CD4-positive, CD25-positive, alpha-beta regulatory T cell (primary cell): Measurements from ENCODE around the gene ALDH1A2. TPM values are rescaled to one million over a fixed set of nuclear protein-coding genes. Genes with fewer than 3 reads are reported as not detected.

ENCODE experiments used
- ATAC-seq, 2 donors: fragments of 150-1000 bp; cut with Tn5 transposase; one replicate each; pipeline ENCODE4 v1.10.0; 2021; ENCODE audit warnings: low read depth in 2 of 2, moderate number of reproducible peaks in 2 of 2, moderate library complexity in 1 of 2
- DNase-seq, 3 donors: peaks; one replicate each; pipeline versions ENCODE4 v3.0.0 to v3.0.0-alpha.2; 2012 to 2022; ENCODE audit warnings: mixed read lengths in 1 of 3
- H3K27ac ChIP-seq: one replicate; pipeline ENCODE4 v1.7.0; 2013; ENCODE audit warnings: mild to moderate bottlenecking, low read length; ENCODE audit not compliant: insufficient read depth, poor library complexity, severe bottlenecking
- H3K27me3 ChIP-seq: one replicate; pipeline ENCODE4 v1.7.0; 2013; ENCODE audit warnings: low read length; ENCODE audit not compliant: control insufficient read depth, insufficient read depth
- H3K36me3 ChIP-seq: one replicate; pipeline ENCODE4 v1.7.0; 2013; ENCODE audit warnings: mild to moderate bottlenecking, low read length, moderate library complexity; ENCODE audit not compliant: control insufficient read depth, insufficient read depth
- H3K4me1 ChIP-seq: 2 replicates; pipeline ENCODE4 v1.7.0; 2013; ENCODE audit warnings: mild to moderate bottlenecking, low read length; ENCODE audit not compliant: insufficient read depth, control insufficient read depth, poor library complexity, severe bottlenecking
- H3K4me3 ChIP-seq: one replicate; pipeline ENCODE4 v1.7.0; 2013; ENCODE audit warnings: low read depth, mild to moderate bottlenecking, low read length, moderate library complexity
- H3K9me3 ChIP-seq, 2 experiments: 1 replicate in 1 of 2; 2 replicates in 1 of 2; pipeline ENCODE4 v1.7.0; 2013; ENCODE audit warnings: low read length in 2 of 2, mild to moderate bottlenecking in 1 of 2, moderate library complexity in 1 of 2; ENCODE audit not compliant: control insufficient read depth in 2 of 2
- H3K27ac Mint-ChIP-seq, 3 donors: one replicate each; pipeline ENCODE4 v1.8.0; 2020 to 2022; ENCODE audit warnings: mild to moderate bottlenecking in 3 of 3, mixed read lengths in 3 of 3, moderate library complexity in 2 of 3
- H3K27me3 Mint-ChIP-seq: one replicate; pipeline ENCODE4 v1.8.0; 2022; ENCODE audit warnings: mild to moderate bottlenecking, mixed read lengths
- H3K36me3 Mint-ChIP-seq: one replicate; pipeline ENCODE4 v1.8.0; 2020; ENCODE audit warnings: mixed read lengths
- H3K4me1 Mint-ChIP-seq, 4 donors: one replicate each; pipeline ENCODE4 v1.8.0; 2020 to 2022; ENCODE audit warnings: mixed read lengths in 4 of 4, mild to moderate bottlenecking in 1 of 4
- H3K4me3 Mint-ChIP-seq, 4 donors: one replicate each; pipeline ENCODE4 v1.8.0; 2020 to 2022; ENCODE audit warnings: mild to moderate bottlenecking in 4 of 4, mixed read lengths in 4 of 4, moderate library complexity in 3 of 4
- H3K9me3 Mint-ChIP-seq, 7 donors: one replicate each; pipeline ENCODE4 v1.8.0; 2020 to 2022; ENCODE audit warnings: mixed read lengths in 7 of 7, mild to moderate bottlenecking in 3 of 7, moderate library complexity in 2 of 7
- polyA plus RNA-seq, 4 donors: library from polyadenylated mRNA; unstranded; fragments of 300-500 nt; fragmentation: Illumina TruSeq; gene quantifications; one replicate each; pipeline ENCODE4 v1.2.3, GENCODE V29; 2021
- total RNA-seq: library from RNA; stranded (reverse); gene quantifications from one replicate; pipeline ENCODE4 v1.2.3, GENCODE V29; 2022

The ALDH1A2 gene
- total and polyA plus RNA-seq, 5 donors from 2014 or later = not detected

DNA sequence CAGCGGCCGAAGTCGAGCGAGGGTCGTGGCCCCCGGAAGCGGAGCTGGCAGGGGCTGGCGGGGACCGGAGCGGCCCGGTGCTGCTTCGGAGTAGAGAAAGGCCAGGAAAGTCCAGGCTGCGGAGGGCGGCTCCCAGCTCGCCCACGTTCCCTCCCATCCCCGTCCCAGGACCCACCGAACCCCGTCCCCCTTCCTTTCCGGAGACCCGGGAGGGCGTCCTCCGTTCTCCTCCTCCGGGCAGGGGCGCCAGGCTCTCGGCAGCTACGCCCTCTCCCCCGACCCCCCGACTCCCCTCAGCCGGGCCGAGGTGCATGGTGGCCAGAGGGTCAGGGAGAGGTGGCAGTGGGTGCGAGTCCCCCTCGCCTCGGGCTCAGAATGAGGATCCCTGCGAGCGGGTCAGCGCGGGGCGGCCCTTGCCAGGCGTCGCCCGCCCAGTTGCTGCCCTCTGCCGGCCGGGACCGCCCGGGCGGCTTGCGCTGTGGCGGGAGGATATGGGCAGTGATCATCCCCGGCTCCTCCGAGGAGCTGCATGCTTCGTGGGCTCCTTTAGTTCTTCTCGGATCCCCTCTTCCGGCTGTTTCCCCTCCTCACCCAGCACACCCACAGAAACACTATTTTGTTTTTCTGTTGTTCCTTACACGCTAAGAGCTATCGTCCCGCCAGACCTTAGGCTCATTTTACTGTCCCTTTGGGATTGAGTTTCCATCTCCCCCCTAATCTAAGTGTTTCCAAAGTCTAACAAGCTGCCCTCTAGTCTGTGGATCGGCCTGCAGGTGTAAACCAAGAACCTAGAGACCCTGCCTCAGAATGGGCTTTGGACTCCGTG is 744 bp upstream of the ALDH1A2 start:
- Mint-ChIP-seq H3K36me3 (no peaks in the 10 kb centered on the region), H3K27ac (peak overlapping the region in 1 of 3 donors; percentile 20), H3K27me3 (peaks cover 53% of the 10 kb centered on the region), H3K9me3 (peaks cover 0 to 6% (median 0%) of the 10 kb centered on the region in 7 donors), H3K4me3 (peak overlapping the region; percentile 11 to 82 (median 74)), H3K4me1 (peaks cover 0 to 17% (median 9%) of the 10 kb centered on the region in 4 donors)
- no peaks in the 10 kb centered on the region for H3K9me3 ChIP-seq
- H3K27ac ChIP-seq = no peak overlapping the region
- ATAC-seq (peak; percentile 55 to 62), DNase-seq (peak in 2 of 3 donors; percentile 22 to 37)
- H3K4me1 ChIP-seq = peaks cover 14% of the 10 kb centered on the region
- H3K27me3 ChIP-seq = peaks cover 40% of the 10 kb centered on the region
- no peak overlapping the region for H3K4me3 ChIP-seq
- H3K36me3 ChIP-seq = no peaks in the 10 kb centered on the region

DNA sequence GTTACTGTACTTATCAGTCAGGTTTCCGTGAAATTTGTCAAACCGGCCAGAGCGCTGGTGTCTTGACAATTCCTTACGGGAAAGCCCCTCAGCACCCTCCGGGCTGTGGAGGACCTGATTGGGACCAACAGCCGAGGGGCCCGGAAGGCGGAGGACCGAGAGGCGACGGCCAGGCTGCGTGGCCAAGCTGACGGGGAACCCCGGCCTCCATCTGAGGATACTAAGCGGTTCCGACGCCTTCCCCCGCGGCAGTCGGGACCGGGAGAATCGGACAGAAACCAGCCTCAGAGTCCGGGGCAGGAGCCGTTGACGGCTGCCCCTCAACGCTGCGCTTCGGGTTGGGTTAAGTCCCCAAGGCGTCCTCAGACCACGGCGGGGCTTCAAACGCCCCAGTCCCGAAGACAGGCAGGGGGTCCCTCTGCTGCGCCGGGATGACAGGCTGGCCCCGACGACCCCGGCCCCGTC is 499 bp downstream of the ALDH1A2 start:
- H3K4me3 Mint-ChIP-seq = peak overlapping the region in 2 of 4 donors; percentile 46 to 62
- peaks cover 59% of the 10 kb centered on the region for H3K27me3 Mint-ChIP-seq
- H3K4me1 Mint-ChIP-seq = peaks cover 0 to 17% (median 9%) of the 10 kb centered on the region in 4 donors
- no peaks in the 10 kb centered on the region for H3K9me3 ChIP-seq
- DNase-seq (no peak), ATAC-seq (no peak)
- H3K4me3 ChIP-seq = no peak overlapping the region
- no peaks in the 10 kb centered on the region for H3K36me3 ChIP-seq
- H3K36me3 Mint-ChIP-seq = no peaks in the 10 kb centered on the region
- peaks cover 44% of the 10 kb centered on the region for H3K27me3 ChIP-seq
- peaks cover 14% of the 10 kb centered on the region for H3K4me1 ChIP-seq
- H3K27ac Mint-ChIP-seq = no peak overlapping the region
- H3K9me3 Mint-ChIP-seq = peaks cover 0 to 6% (median 0%) of the 10 kb centered on the region in 7 donors
- no peak overlapping the region for H3K27ac ChIP-seq

DNA sequence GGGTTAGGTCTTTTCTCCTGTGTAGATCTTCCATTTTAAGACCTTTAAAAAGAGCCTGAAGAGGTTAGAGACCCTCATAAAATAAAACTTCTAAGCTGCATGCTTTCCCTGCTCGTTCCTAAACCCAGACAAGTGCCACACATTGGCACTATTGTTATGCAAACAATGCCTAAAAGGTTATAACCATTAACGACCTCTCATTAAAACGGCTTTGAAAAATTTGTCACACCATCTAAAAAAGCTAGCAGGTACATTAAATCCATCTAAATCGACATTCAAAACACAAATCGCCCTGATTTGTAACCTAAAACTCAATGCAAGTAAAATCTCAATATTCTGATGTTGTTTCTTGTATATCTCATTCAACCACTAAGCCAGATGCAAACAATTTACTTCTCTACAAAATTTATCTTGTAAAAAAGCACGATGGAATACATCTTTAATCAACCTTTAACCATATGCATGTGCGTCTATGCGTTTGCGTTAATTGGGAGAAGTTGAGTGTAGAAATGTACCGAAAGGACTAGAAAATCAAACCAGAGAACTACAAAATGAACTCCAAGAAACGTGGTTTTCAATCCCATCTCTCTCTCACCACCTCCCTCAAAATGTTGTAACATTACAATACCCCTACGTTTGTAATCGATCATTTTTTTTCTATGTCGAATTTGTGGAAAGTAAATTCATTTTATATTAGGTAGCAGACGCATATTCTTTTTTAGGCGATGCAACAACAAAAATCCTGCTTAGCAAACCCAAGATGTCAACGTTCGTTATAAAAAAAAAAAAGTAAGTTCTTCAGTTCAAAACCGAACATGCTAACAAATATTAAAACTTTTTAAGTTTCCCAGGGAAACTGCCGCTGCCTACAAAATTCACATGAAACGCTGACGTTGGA is 1.2 kb downstream of the ALDH1A2 start:
- no peak overlapping the region for H3K4me3 ChIP-seq
- H3K4me1 Mint-ChIP-seq = peaks cover 0 to 17% (median 9%) of the 10 kb centered on the region in 4 donors
- peaks cover 14% of the 10 kb centered on the region for H3K4me1 ChIP-seq
- H3K4me3 Mint-ChIP-seq = peak overlapping the region in 2 of 4 donors; percentile 46 to 62
- DNase-seq (no peak), ATAC-seq (no peak)
- no peak overlapping the region for H3K27ac ChIP-seq
- H3K9me3 ChIP-seq = no peaks in the 10 kb centered on the region
- H3K27me3 ChIP-seq = peaks cover 44% of the 10 kb centered on the region
- H3K27ac Mint-ChIP-seq = no peak overlapping the region
- peaks cover 61% of the 10 kb centered on the region for H3K27me3 Mint-ChIP-seq
- H3K36me3 ChIP-seq = no peaks in the 10 kb centered on the region
- H3K36me3 Mint-ChIP-seq = no peaks in the 10 kb centered on the region
- H3K9me3 Mint-ChIP-seq = peaks cover 0 to 6% (median 0%) of the 10 kb centered on the region in 7 donors

DNA sequence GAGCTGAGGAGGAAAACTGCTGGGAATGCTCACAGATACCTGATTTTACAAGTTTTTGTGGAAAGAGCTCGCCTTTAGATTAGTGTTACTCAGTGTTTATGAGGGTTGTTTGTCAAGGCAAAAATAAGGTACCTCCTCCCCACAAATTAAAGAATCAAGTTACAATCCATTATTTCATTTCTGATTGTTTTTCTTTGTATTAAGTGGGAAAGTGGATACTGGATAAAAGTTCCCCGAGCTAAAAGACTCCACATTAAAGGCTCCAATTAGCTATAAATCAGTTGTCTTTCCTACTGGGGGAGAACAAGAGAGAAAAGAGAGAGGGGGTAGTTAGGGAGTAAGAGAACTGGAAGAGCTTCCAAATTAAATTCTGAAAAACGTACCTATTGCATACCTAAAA is 1.9 kb downstream of the ALDH1A2 start:
- Mint-ChIP-seq H3K36me3 (no peaks in the 10 kb centered on the region), H3K4me3 (peak overlapping the region in 1 of 4 donors; percentile 7), H3K27ac (no peak overlapping the region), H3K27me3 (peaks cover 61% of the 10 kb centered on the region), H3K9me3 (peaks cover 0 to 6% (median 0%) of the 10 kb centered on the region in 7 donors), H3K4me1 (peaks cover 0 to 17% (median 9%) of the 10 kb centered on the region in 4 donors)
- Histone ChIP-seq H3K27me3 (peaks cover 47% of the 10 kb centered on the region), H3K4me3 (no peak overlapping the region), H3K27ac (no peak overlapping the region), H3K36me3 (no peaks in the 10 kb centered on the region), H3K9me3 (no peaks in the 10 kb centered on the region), H3K4me1 (peaks cover 14% of the 10 kb centered on the region)
- no peak for DNase-seq
- ATAC-seq = no peak

DNA sequence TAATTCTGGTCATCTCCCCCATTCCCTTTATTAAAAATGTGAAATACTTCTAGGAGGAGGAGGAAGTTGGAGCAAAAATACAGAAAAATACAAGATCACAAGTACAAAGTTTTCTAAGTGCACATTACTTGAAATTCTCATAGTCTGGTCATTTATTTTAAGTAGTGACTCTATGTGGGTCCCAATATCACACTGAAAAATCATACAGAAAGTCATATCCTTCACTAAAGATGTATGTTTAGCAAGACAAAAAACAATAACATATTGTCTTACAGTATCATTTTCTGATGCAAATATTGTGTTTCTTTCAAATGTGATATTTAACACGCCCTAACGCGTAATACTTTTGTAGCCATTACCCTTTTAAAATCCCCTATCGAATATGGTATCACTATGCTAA is 2.5 kb downstream of the ALDH1A2 start:
- Mint-ChIP-seq H3K27me3 (peaks cover 61% of the 10 kb centered on the region), H3K4me1 (peaks cover 0 to 17% (median 9%) of the 10 kb centered on the region in 4 donors), H3K4me3 (no peak overlapping the region), H3K9me3 (peaks cover 0 to 6% (median 0%) of the 10 kb centered on the region in 7 donors), H3K36me3 (no peaks in the 10 kb centered on the region), H3K27ac (no peak overlapping the region)
- Histone ChIP-seq H3K27me3 (peaks cover 51% of the 10 kb centered on the region), H3K4me3 (no peak overlapping the region), H3K4me1 (peaks cover 14% of the 10 kb centered on the region), H3K36me3 (no peaks in the 10 kb centered on the region), H3K27ac (no peak overlapping the region), H3K9me3 (no peaks in the 10 kb centered on the region)
- ATAC-seq = no peak
- no peak for DNase-seq

DNA sequence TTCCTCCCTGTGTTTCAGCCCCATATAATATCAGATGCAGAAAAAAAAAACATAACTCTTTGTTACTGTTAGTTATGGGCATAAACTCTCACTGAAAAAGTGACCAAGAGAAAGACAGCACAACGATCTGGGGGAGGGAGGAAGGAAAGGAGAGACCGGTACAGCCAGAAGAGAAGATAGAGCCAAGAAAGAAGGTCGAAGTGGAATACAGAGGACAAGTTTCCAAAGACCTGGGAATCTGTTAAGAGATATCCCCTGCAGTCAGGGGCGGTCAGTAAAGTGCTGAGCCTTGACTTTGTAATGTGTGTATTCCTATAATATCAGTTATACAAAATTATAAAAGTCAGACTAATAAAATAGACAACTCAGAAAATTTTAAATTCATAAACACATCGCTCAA is 3.3 kb downstream of the ALDH1A2 start:
- Mint-ChIP-seq H3K4me1 (peaks cover 0 to 15% (median 9%) of the 10 kb centered on the region in 4 donors), H3K27me3 (peaks cover 55% of the 10 kb centered on the region), H3K27ac (no peak overlapping the region), H3K4me3 (no peak overlapping the region), H3K36me3 (no peaks in the 10 kb centered on the region), H3K9me3 (peaks cover 0 to 6% (median 0%) of the 10 kb centered on the region in 7 donors)
- no peak overlapping the region for H3K27ac ChIP-seq
- DNase-seq = no peak
- no peak for ATAC-seq
- peaks cover 14% of the 10 kb centered on the region for H3K4me1 ChIP-seq
- no peaks in the 10 kb centered on the region for H3K9me3 ChIP-seq
- H3K36me3 ChIP-seq = no peaks in the 10 kb centered on the region
- no peak overlapping the region for H3K4me3 ChIP-seq
- peaks cover 49% of the 10 kb centered on the region for H3K27me3 ChIP-seq

DNA sequence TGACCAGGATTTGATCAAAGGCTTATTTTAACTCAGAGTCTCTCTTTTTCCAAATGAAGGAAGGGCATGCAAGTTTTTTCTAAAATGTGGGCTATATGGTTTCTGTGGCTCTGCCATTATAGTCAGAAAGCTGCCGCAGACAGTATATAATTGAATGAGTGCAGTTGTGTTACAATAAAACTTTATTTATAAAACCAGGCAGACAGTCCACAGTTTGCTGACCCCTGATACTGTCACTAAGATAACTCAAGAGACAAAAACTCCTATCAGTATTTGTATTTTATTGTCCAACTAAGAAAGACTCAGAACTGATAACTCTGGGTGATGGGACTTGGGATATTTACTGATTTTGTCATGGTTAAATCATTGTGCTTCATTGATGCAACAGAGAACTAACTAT is 4.9 kb downstream of the ALDH1A2 start:
- Histone ChIP-seq H3K27me3 (peaks cover 46% of the 10 kb centered on the region), H3K4me3 (no peak overlapping the region), H3K27ac (no peak overlapping the region), H3K4me1 (peaks cover 6% of the 10 kb centered on the region), H3K9me3 (no peaks in the 10 kb centered on the region), H3K36me3 (no peaks in the 10 kb centered on the region)
- H3K27ac Mint-ChIP-seq = no peak overlapping the region
- H3K4me1 Mint-ChIP-seq = peaks cover 0 to 8% (median 4%) of the 10 kb centered on the region in 4 donors
- DNase-seq (no peak), ATAC-seq (no peak)
- H3K27me3 Mint-ChIP-seq = peaks cover 44% of the 10 kb centered on the region
- H3K36me3 Mint-ChIP-seq = no peaks in the 10 kb centered on the region
- H3K4me3 Mint-ChIP-seq = no peak overlapping the region
- peaks cover 0 to 4% (median 0%) of the 10 kb centered on the region in 7 donors for H3K9me3 Mint-ChIP-seq
